H9 (cell line): ENCODE measurements around the gene AANAT. TPM values are rescaled to one million over a fixed set of nuclear protein-coding genes. Genes with fewer than 3 reads are reported as not detected.

Experiments
- DNase-seq: peaks from one replicate; pipeline ENCODE4 v3.0.0-alpha.2; 2017
- H2AFZ ChIP-seq: one replicate; pipeline ENCODE4 v1.6.1; 2013; ENCODE audit warnings: mild to moderate bottlenecking, low read length, control low read depth, moderate library complexity
- H2AK5ac ChIP-seq: 2 replicates; pipeline ENCODE4 v1.6.1; 2013; ENCODE audit warnings: low read length, control low read depth, mixed read lengths; ENCODE audit not compliant: insufficient read length
- H2BK120ac ChIP-seq: one replicate; pipeline ENCODE4 v1.6.1; 2013; ENCODE audit warnings: low read depth, mild to moderate bottlenecking, low read length, control low read depth, inconsistent platforms; ENCODE audit not compliant: poor library complexity, severe bottlenecking
- H2BK12ac ChIP-seq: 2 replicates; pipeline ENCODE4 v1.6.1; 2013; ENCODE audit warnings: low read length, control low read depth, mixed read lengths, low read depth; ENCODE audit not compliant: insufficient read length
- H2BK15ac ChIP-seq: 2 replicates; pipeline ENCODE4 v1.6.1; 2013; ENCODE audit warnings: low read depth, low read length, control low read depth
- H2BK20ac ChIP-seq: one replicate; pipeline ENCODE4 v1.6.1; 2013; ENCODE audit warnings: low read depth, mild to moderate bottlenecking, low read length, control low read depth, inconsistent platforms; ENCODE audit not compliant: poor library complexity, severe bottlenecking
- H2BK5ac ChIP-seq: 2 replicates; pipeline ENCODE4 v1.6.1; 2013; ENCODE audit warnings: low read length, control low read depth, mixed read lengths; ENCODE audit not compliant: insufficient read length
- H3K14ac ChIP-seq: 2 replicates; pipeline ENCODE4 v1.6.1; 2013; ENCODE audit warnings: low read length, control low read depth; ENCODE audit not compliant: insufficient read depth
- H3K18ac ChIP-seq: 2 replicates; pipeline ENCODE4 v1.6.1; 2013; ENCODE audit warnings: low read depth, mild to moderate bottlenecking, mixed read lengths, low read length, control low read depth; ENCODE audit not compliant: insufficient read length
- H3K23ac ChIP-seq: 2 replicates; pipeline ENCODE4 v1.6.1; 2013; ENCODE audit warnings: low read length, control low read depth, mixed read lengths, low read depth; ENCODE audit not compliant: insufficient read length
- H3K23me2 ChIP-seq: 2 replicates; pipeline ENCODE4 v1.6.1; 2013; ENCODE audit warnings: low read depth, mild to moderate bottlenecking, mixed read lengths, low read length, control low read depth; ENCODE audit not compliant: insufficient read length, poor library complexity, severe bottlenecking
- H3K27ac ChIP-seq: 2 replicates; pipeline ENCODE4 v1.5.1; 2013; ENCODE audit warnings: low read length, control low read depth, mixed read lengths, low read depth; ENCODE audit not compliant: insufficient read length
- H3K27me3 ChIP-seq: 2 replicates; pipeline ENCODE4 v1.6.1; 2013; ENCODE audit warnings: low read length, control low read depth, inconsistent platforms; ENCODE audit not compliant: insufficient read depth
- H3K4ac ChIP-seq: 2 replicates; pipeline ENCODE4 v1.6.1; 2013; ENCODE audit warnings: low read depth, mild to moderate bottlenecking, control low read depth, inconsistent platforms, low read length, moderate library complexity
- H3K4me1 ChIP-seq: 2 replicates; pipeline ENCODE4 v1.6.1; 2013; ENCODE audit warnings: low read length, control low read depth, inconsistent platforms; ENCODE audit not compliant: insufficient read depth
- H3K4me2 ChIP-seq: 2 replicates; pipeline ENCODE4 v1.6.1; 2013; ENCODE audit warnings: low read length, control low read depth, mixed read lengths; ENCODE audit not compliant: insufficient read length, insufficient read depth
- H3K56ac ChIP-seq: 2 replicates; pipeline ENCODE4 v1.6.1; 2013; ENCODE audit warnings: low read depth, mild to moderate bottlenecking, mixed read lengths, low read length, control low read depth; ENCODE audit not compliant: insufficient read length
- H3K79me1 ChIP-seq: 2 replicates; pipeline ENCODE4 v1.6.1; 2013; ENCODE audit warnings: low read depth, mild to moderate bottlenecking, moderate library complexity, low read length, control low read depth, inconsistent platforms; ENCODE audit not compliant: insufficient read depth, poor library complexity, severe bottlenecking
- H3K79me2 ChIP-seq: 2 replicates; pipeline ENCODE4 v1.6.1; 2013; ENCODE audit warnings: low read length, control low read depth, inconsistent platforms; ENCODE audit not compliant: insufficient read depth
- H3K9ac ChIP-seq: 2 replicates; pipeline ENCODE4 v1.6.1; 2013; ENCODE audit warnings: low read length, control low read depth, mixed read lengths; ENCODE audit not compliant: insufficient read length; ENCODE audit errors: extremely low read depth
- H3K9me3 ChIP-seq: one replicate; pipeline ENCODE4 v1.6.1; 2013; ENCODE audit warnings: low read depth, low read length, inconsistent platforms; ENCODE audit not compliant: control insufficient read depth
- H3T11ph ChIP-seq: one replicate; pipeline ENCODE4 v1.6.1; 2013; ENCODE audit warnings: mild to moderate bottlenecking, low read length, control low read depth, inconsistent platforms
- H4K20me1 ChIP-seq: one replicate; pipeline ENCODE4 v1.6.1; 2013; ENCODE audit not compliant: control insufficient read depth, insufficient read length, insufficient read depth
- H4K5ac ChIP-seq: 2 replicates; pipeline ENCODE4 v1.6.1; 2013; ENCODE audit warnings: low read depth, mild to moderate bottlenecking, mixed read lengths, low read length, control low read depth; ENCODE audit not compliant: insufficient read length
- H4K8ac ChIP-seq: replicated peaks from 2 replicates; pipeline ENCODE4 v1.6.1; 2013; ENCODE audit warnings: low read length, control low read depth, mixed read lengths, low read depth; ENCODE audit not compliant: insufficient read length
- H4K91ac ChIP-seq: 2 replicates; pipeline ENCODE4 v1.6.1; 2013; ENCODE audit warnings: low read depth, mild to moderate bottlenecking, moderate library complexity, mixed read lengths, low read length, control low read depth; ENCODE audit not compliant: insufficient read length
- H3K27ac Mint-ChIP-seq, 3 experiments: 2 replicates in 2 of 3; 3 replicates in 1 of 3; pipeline ENCODE4 v1.8.0; 2020 to 2021; ENCODE audit warnings: mixed read lengths in 3 of 3, mild to moderate bottlenecking in 1 of 3, moderate library complexity in 1 of 3
- H3K27me3 Mint-ChIP-seq: 2 replicates; pipeline ENCODE4 v1.8.0; 2021; ENCODE audit warnings: low read depth, mild to moderate bottlenecking, moderate library complexity, mixed read lengths
- H3K36me3 Mint-ChIP-seq, 3 experiments: 2 replicates in 2 of 3; 3 replicates in 1 of 3; pipeline ENCODE4 v1.8.0; 2020 to 2021; ENCODE audit warnings: low read depth in 3 of 3, mixed read lengths in 3 of 3; ENCODE audit not compliant: insufficient read depth in 1 of 3
- H3K4me1 Mint-ChIP-seq, 2 experiments: 2 replicates each; pipeline ENCODE4 v1.8.0; 2020; ENCODE audit warnings: mixed read lengths in 2 of 2
- H3K4me3 Mint-ChIP-seq, 2 experiments: 2 replicates in 1 of 2; 3 replicates in 1 of 2; pipeline ENCODE4 v1.8.0; 2020 to 2021; ENCODE audit warnings: mild to moderate bottlenecking in 2 of 2, mixed read lengths in 2 of 2, moderate library complexity in 1 of 2
- H3K9me3 Mint-ChIP-seq, 2 experiments: 2 replicates in 1 of 2; 3 replicates in 1 of 2; pipeline ENCODE4 v1.8.0; 2020; ENCODE audit warnings: mild to moderate bottlenecking in 2 of 2, mixed read lengths in 2 of 2, moderate library complexity in 1 of 2
- CTCF ChIP-seq: fragments of 200-600 bp; sonication (generic); conservative IDR thresholded peaks from 3 replicates; pipeline ENCODE4 v1.8.0; 2021; ENCODE audit warnings: antibody characterized with exemption, mild to moderate bottlenecking
- WGBS: extraction: QIAGEN DNeasy Blood & Tissue Kit; methylation state at CpG from one replicate; pipeline ENCODE4 v1.1.7; 2013; ENCODE audit warnings: missing lambda C conversion rate, low lambda C conversion rate, mixed read lengths; ENCODE audit not compliant: insufficient read length; ENCODE audit errors: extremely low coverage; 5-methylcytosine and 5-hydroxymethylcytosine counted together
- total RNA-seq: library from RNA; stranded (reverse); gene quantifications from 2 replicates; pipeline ENCODE4 v1.2.1, GENCODE V29; 2021

The AANAT gene
- total RNA-seq, 1 experiment from 2014 or later, result 0.55 TPM

GRCh38 chr17:76491271-76492122 lies 24.1 kb downstream of the AANAT start:
- no peaks in the 10 kb centered on the region for H3K79me1 ChIP-seq
- Mint-ChIP-seq H3K27me3 (no peaks in the 10 kb centered on the region; the same call in 1 of the 2 replicates), H3K4me3 (no peak overlapping the region; a peak in 1 of 5 replicates), H3K9me3 (no peaks in the 10 kb centered on the region), H3K27ac (no peak overlapping the region), H3K4me1 (peaks cover 12 to 25% of the 10 kb centered on the region in 2 experiments), H3K36me3 (peaks cover 0 to 6% (median 3%) of the 10 kb centered on the region in 3 experiments; a peak in 2 of 7 replicates)
- H2AK5ac ChIP-seq, result no peak overlapping the region
- H2BK15ac ChIP-seq, result no peak overlapping the region
- no peaks in the 10 kb centered on the region for H4K20me1 ChIP-seq
- no peak overlapping the region for H3K23ac ChIP-seq
- no peaks in the 10 kb centered on the region for H3K23me2 ChIP-seq
- no peak overlapping the region for H3K56ac ChIP-seq
- no peak overlapping the region for H3K4ac ChIP-seq
- H3T11ph ChIP-seq, result no peak overlapping the region
- no peaks in the 10 kb centered on the region for H3K27me3 ChIP-seq
- H2BK5ac ChIP-seq, result no peak overlapping the region
- H2BK12ac ChIP-seq, result no peak overlapping the region
- H2AFZ ChIP-seq, result no peak overlapping the region
- H4K91ac ChIP-seq, result no peak overlapping the region
- no peak for TF ChIP-seq CTCF
- no peak overlapping the region; the same call in 1 of the 2 replicates for H3K14ac ChIP-seq
- H3K4me1 ChIP-seq, result no peaks in the 10 kb centered on the region
- H3K9ac ChIP-seq, result no peak overlapping the region
- no peaks in the 10 kb centered on the region for H3K9me3 ChIP-seq
- no peak overlapping the region for H4K8ac ChIP-seq
- WGBS, result no CpG with 5 or more reads among the region's 17 CpGs
- H2BK20ac ChIP-seq, result no peak overlapping the region
- DNase-seq, result no peak
- no peaks in the 10 kb centered on the region for H3K79me2 ChIP-seq
- no peak overlapping the region for H3K27ac ChIP-seq
- no peak overlapping the region for H4K5ac ChIP-seq
- no peak overlapping the region for H3K4me2 ChIP-seq
- no peak overlapping the region for H3K18ac ChIP-seq
- no peak overlapping the region for H2BK120ac ChIP-seq
